Ishikawa (cell line): ENCODE data around the gene NR3C1.

Experiments used
- CEBPB ChIP-seq: IDR thresholded peaks from 2 replicates; pipeline ENCODE4 v1.6.1; 2012
- CREB1 ChIP-seq: IDR thresholded peaks from 2 replicates; pipeline ENCODE4 v1.6.1; 2012; ENCODE audit warnings: low read depth
- EGR1 ChIP-seq: IDR thresholded peaks from 2 replicates; pipeline ENCODE4 v1.6.1; 2012
- EP300 ChIP-seq: IDR thresholded peaks from 2 replicates; pipeline ENCODE4 v1.6.1; 2012; ENCODE audit warnings: borderline replicate concordance
- FOXM1 ChIP-seq: IDR thresholded peaks from 2 replicates; pipeline ENCODE4 v1.6.1; 2012; ENCODE audit warnings: low read depth, borderline replicate concordance
- NFIC ChIP-seq: IDR thresholded peaks from 2 replicates; pipeline ENCODE4 v1.6.1; 2012
- RAD21 ChIP-seq: IDR thresholded peaks from 2 replicates; pipeline ENCODE4 v1.6.1; 2012; ENCODE audit warnings: low read depth
- TAF1 ChIP-seq: IDR thresholded peaks from 2 replicates; pipeline ENCODE4 v1.6.1; 2012; ENCODE audit warnings: low read depth, mild to moderate bottlenecking
- TCF12 ChIP-seq: IDR thresholded peaks from 2 replicates; pipeline ENCODE4 v1.6.1; 2012; ENCODE audit warnings: low read depth
- TEAD4 ChIP-seq: IDR thresholded peaks from 2 replicates; pipeline ENCODE4 v1.6.1; 2012
- YY1 ChIP-seq: IDR thresholded peaks from 2 replicates; pipeline ENCODE4 v1.6.1; 2012; ENCODE audit warnings: low read depth
- ZBTB7A ChIP-seq: IDR thresholded peaks from 2 replicates; pipeline ENCODE4 v1.6.1; 2012; ENCODE audit warnings: low read depth
- TF ChIP-seq, protein P1 (sequence below): IDR thresholded peaks from 2 replicates; pipeline ENCODE4 v1.6.1; 2012
- TF ChIP-seq, protein P2 (sequence below): IDR thresholded peaks from 2 replicates; pipeline ENCODE4 v1.6.1; 2012; ENCODE audit warnings: low read depth, mild to moderate bottlenecking
- TF ChIP-seq, protein P3 (sequence below): IDR thresholded peaks from 2 replicates; pipeline ENCODE4 v1.6.1; 2012

The NR3C1 gene

DNA sequence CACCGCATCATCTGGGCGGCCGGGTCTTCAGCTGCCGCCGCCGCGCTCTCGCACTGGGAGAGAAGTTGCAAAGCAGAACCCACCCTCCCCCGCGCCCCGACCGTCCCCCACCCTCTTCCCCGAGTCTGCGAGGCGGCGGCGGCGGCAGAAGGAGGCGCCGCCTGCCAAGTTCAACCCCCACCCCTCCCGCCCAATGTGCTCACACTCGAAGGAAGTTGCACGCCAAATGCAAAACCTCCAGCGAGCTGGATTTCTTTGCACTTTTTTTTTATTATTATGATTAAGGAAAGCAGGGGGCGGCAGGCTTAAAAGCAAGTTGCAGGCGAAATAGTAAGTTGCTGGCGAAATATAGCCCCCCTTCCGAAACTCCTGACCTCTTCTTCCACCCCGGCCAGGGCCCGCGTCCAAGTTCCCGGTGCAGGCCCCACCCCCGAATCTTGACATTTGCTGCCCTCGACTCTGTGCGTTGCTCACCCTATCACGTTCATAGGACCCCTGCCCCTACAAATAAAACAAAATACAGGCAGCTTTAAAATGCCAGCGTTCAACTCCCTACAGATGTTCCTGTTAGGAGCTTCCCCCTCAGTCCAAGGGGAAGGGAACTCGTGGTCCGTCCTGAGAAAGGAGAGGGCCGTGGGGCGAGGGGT, 1.1 kb upstream of the NR3C1 start:
- TF ChIP-seq EP300 (no peak), TAF1 (no peak), TCF12 (no peak), CEBPB (no peak), YY1 (no peak), EGR1 (no peak), ZBTB7A (peak; percentile 96; the same call in 1 of the 2 replicates), FOXM1 (no peak), TEAD4 (no peak), NFIC (0 out of 2 replicates have a peak, but pooled peaks have one; percentile 36), RAD21 (no peak), CREB1 (no peak)
- TF ChIP-seq, protein P1, sequence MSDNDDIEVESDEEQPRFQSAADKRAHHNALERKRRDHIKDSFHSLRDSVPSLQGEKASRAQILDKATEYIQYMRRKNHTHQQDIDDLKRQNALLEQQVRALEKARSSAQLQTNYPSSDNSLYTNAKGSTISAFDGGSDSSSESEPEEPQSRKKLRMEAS, result peak; percentile 48; the same call in 1 of the 2 replicates
- TF ChIP-seq, protein P2, sequence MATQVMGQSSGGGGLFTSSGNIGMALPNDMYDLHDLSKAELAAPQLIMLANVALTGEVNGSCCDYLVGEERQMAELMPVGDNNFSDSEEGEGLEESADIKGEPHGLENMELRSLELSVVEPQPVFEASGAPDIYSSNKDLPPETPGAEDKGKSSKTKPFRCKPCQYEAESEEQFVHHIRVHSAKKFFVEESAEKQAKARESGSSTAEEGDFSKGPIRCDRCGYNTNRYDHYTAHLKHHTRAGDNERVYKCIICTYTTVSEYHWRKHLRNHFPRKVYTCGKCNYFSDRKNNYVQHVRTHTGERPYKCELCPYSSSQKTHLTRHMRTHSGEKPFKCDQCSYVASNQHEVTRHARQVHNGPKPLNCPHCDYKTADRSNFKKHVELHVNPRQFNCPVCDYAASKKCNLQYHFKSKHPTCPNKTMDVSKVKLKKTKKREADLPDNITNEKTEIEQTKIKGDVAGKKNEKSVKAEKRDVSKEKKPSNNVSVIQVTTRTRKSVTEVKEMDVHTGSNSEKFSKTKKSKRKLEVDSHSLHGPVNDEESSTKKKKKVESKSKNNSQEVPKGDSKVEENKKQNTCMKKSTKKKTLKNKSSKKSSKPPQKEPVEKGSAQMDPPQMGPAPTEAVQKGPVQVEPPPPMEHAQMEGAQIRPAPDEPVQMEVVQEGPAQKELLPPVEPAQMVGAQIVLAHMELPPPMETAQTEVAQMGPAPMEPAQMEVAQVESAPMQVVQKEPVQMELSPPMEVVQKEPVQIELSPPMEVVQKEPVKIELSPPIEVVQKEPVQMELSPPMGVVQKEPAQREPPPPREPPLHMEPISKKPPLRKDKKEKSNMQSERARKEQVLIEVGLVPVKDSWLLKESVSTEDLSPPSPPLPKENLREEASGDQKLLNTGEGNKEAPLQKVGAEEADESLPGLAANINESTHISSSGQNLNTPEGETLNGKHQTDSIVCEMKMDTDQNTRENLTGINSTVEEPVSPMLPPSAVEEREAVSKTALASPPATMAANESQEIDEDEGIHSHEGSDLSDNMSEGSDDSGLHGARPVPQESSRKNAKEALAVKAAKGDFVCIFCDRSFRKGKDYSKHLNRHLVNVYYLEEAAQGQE, result no peak
- TF ChIP-seq, protein P3, sequence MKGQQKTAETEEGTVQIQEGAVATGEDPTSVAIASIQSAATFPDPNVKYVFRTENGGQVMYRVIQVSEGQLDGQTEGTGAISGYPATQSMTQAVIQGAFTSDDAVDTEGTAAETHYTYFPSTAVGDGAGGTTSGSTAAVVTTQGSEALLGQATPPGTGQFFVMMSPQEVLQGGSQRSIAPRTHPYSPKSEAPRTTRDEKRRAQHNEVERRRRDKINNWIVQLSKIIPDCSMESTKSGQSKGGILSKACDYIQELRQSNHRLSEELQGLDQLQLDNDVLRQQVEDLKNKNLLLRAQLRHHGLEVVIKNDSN, result no peak

DNA sequence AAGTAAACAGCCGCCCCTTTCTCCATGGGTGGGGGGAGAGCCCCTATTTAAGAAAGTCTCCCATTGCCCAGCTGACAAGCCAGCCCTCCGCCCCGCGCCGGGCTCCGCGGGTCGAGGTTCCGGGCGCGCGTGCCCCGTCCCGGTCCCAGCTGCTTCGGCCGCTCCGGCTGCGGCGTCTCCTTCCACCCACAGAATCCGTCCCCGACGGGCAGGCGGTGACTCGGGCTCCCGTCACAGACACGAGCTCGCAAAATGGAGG, 223 bp downstream of the NR3C1 start:
- TF ChIP-seq TCF12 (no peak), ZBTB7A (peak; percentile 24; the same call in 1 of the 2 replicates)

DNA sequence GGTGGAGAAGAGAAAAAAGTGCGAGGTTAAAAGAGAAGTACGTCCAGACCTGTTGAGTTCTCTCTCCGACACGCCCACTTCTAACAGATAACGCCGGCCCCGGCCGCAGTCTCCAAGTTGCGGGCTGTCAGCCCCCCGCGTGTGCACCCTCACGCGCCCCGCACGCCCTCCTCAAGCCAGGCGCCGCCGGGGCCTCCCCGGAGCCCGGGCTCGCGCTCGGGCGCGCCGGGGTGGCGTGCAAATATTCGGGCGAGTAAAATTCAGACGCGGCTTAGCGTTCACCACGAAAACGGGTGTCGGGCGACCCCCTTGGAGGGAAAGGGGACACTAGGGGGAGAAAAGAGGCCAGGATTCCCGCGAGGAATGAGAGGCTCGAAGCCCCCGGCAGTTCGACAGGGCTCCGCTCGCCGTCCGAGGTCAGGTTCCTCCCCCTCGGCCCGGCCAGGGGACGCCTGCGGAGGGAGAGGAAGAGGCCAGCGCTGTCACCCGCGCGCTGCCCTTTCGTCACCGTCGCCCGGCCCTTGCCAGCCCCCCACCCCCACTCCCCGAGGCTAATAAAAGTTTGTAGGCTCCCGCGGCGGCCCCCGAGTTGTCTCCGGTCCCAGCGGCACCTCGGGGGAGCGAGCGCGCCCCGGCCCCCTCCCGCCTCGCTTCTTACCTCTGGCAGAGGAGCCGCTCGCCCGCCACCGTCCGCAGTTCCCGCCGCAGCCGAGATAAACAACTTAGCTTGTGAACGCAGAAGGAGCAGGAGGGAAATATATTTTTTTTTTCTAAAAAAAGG, 743 bp downstream of the NR3C1 start:
- TF ChIP-seq RAD21 (no peak), FOXM1 (no peak), CREB1 (no peak), NFIC (no peak), YY1 (no peak), TEAD4 (no peak), EP300 (no peak), ZBTB7A (no peak), EGR1 (no peak), CEBPB (no peak), TAF1 (no peak), TCF12 (no peak)
- TF ChIP-seq, protein P2, result no peak
- TF ChIP-seq, protein P1, result no peak
- TF ChIP-seq, protein P3, result no peak

DNA sequence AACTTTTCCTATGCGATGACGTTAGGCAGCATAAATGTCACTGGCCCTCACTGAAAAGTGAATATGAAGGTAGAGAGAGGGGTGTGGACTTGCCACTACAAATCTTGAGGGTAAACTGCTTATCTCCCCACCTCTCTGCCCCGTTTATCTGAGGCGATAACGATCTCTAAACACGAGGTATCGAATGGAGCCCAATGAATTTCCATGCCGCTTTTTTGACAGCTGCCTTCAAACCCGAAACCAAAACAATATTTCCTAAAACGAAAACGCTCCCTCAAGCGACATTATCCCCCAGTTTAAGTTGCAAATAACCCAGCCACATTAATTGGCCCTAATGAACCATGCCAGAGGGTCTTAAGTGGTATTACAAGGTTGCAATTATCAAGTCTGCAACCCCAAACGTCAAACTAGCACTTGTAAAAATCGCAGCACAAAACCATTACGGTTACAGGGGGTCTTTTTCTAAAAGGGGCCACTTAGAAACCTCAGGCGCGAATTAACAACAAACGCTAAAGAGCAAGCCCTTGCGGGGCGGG, 1.4 kb downstream of the NR3C1 start:
- TF ChIP-seq TAF1, result no peak
- TF ChIP-seq EGR1, result no peak
- TF ChIP-seq TCF12, result no peak
- TF ChIP-seq TEAD4, result no peak
- TF ChIP-seq, protein P2, result no peak
- no peak for TF ChIP-seq EP300
- no peak for TF ChIP-seq CREB1
- TF ChIP-seq, protein P1, result no peak
- TF ChIP-seq FOXM1, result no peak
- TF ChIP-seq, protein P3, result no peak
- no peak for TF ChIP-seq CEBPB
- TF ChIP-seq RAD21, result no peak
- TF ChIP-seq NFIC, result no peak
- no peak for TF ChIP-seq ZBTB7A
- TF ChIP-seq YY1, result no peak
